ENCODE data around the gene ADAM11. TPM values are rescaled to one million over a fixed set of nuclear protein-coding genes. Genes with fewer than 3 reads are reported as not detected.

ADAM11 gene
- total RNA-seq, 1 experiment from 2014 or later = 0.46 TPM

- intact Hi-C loops (cut with micrococcal nuclease; ENCODE audit: unreplicated experiment) = no loop called here
- Histone ChIP-seq H3K9me3 (ENCODE audit: insufficient read depth, low read depth) (no peaks in the 10 kb centered on the region), H3K4me1 (replicated peaks; ENCODE audit: insufficient read depth) (no peaks in the 10 kb centered on the region), H3K4me2 (no peak overlapping the region), H3K79me2 (ENCODE audit: low read depth) (no peaks in the 10 kb centered on the region), H3K27me3 (ENCODE audit: insufficient read depth, low read depth) (no peaks in the 10 kb centered on the region), H3K27ac (no peak overlapping the region), H3K4me3 (no peak overlapping the region), H4K20me1 (ENCODE audit: insufficient read depth) (no peaks in the 10 kb centered on the region), H2AFZ (no peak overlapping the region), H3F3A (ENCODE audit: insufficient read depth, low read depth) (no peaks in the 10 kb centered on the region), H3K36me3 (ENCODE audit: low read depth) (no peaks in the 10 kb centered on the region), H3K9me2 (ENCODE audit: insufficient read depth) (no peaks in the 10 kb centered on the region)
- no TSS peak for BruUV-seq (replicated peaks)
- TF ChIP-seq EZH2 (IDR thresholded peaks at IDR 0.05; ENCODE audit: low read depth) = no peak
- TF ChIP-seq, protein P1, sequence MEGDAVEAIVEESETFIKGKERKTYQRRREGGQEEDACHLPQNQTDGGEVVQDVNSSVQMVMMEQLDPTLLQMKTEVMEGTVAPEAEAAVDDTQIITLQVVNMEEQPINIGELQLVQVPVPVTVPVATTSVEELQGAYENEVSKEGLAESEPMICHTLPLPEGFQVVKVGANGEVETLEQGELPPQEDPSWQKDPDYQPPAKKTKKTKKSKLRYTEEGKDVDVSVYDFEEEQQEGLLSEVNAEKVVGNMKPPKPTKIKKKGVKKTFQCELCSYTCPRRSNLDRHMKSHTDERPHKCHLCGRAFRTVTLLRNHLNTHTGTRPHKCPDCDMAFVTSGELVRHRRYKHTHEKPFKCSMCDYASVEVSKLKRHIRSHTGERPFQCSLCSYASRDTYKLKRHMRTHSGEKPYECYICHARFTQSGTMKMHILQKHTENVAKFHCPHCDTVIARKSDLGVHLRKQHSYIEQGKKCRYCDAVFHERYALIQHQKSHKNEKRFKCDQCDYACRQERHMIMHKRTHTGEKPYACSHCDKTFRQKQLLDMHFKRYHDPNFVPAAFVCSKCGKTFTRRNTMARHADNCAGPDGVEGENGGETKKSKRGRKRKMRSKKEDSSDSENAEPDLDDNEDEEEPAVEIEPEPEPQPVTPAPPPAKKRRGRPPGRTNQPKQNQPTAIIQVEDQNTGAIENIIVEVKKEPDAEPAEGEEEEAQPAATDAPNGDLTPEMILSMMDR (conservative IDR thresholded peaks at IDR 0.05) = no peak
- ChIA-PET POLR2A (ENCODE audit: unreplicated experiment) (no interaction called here), CTCF (no interaction called here)
- DNase-seq = no peak
Observed at GRCh38 chr17:44747566-44747965, 11.2 kb upstream of the ADAM11 start.

DNA sequence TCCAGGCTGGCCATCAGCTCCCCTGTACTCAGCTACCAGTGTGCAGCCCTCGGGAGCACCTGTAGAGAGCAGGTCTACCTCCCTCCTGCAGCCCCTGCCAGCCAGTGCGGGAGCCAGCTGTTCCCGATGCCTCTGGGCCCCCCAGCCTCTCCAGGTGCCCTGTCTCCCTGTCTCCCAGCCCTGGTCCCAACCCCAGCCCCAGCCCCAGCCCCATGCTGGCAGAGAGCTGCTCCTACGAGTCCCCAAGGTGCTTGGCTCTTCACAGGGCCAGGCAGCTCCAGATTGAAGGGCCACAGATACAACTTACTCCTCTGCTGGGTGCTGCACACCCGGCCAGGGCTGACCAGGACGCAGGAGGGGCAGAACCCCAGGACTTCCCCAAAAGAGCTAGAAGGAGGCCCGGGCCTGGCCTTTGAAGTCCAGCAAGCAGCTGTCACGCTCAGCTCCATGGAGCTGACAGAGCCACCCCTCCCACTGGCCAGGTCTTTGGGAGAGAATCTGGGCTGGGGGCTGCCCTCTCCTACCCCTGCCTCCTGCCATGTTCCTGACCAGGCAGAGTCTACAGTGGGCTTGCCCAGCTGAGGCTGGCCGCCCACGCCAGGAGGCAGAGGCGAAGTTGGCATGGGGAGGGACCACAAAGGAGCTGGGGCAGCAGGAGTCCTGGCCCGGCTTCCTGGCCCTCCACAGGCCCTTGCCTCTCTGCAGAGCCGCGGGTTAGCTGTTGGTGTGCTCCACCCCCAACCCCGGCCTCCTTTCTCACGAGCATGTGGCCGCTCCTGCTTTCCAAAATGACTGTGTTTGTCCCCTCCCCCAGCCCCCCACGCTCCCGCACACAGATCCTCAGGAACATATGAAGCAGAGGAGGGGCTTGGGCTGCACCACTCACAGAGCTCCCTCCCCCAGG, 9.5 kb upstream of the ADAM11 start:
- ChIA-PET CTCF (interaction anchor here (0.6 kb wide), 2 partner anchors 43 to 217 kb away, joined by 7 to 12 read pairs; no protein-coding TSS in a partner anchor), POLR2A (ENCODE audit: unreplicated experiment) (no interaction called here)
- Histone ChIP-seq H3K4me3 (no peak overlapping the region), H3K9me2 (ENCODE audit: insufficient read depth) (no peaks in the 10 kb centered on the region), H2AFZ (no peak overlapping the region), H3K4me1 (replicated peaks; ENCODE audit: insufficient read depth) (no peaks in the 10 kb centered on the region), H3F3A (ENCODE audit: insufficient read depth, low read depth) (no peaks in the 10 kb centered on the region), H4K20me1 (ENCODE audit: insufficient read depth) (no peaks in the 10 kb centered on the region), H3K27ac (no peak overlapping the region), H3K27me3 (ENCODE audit: insufficient read depth, low read depth) (no peaks in the 10 kb centered on the region), H3K36me3 (ENCODE audit: low read depth) (no peaks in the 10 kb centered on the region), H3K79me2 (ENCODE audit: low read depth) (no peaks in the 10 kb centered on the region), H3K4me2 (no peak overlapping the region), H3K9me3 (ENCODE audit: insufficient read depth, low read depth) (no peaks in the 10 kb centered on the region)
- intact Hi-C loops (cut with micrococcal nuclease; ENCODE audit: unreplicated experiment) = no loop called here
- no peak for DNase-seq
- no peak for TF ChIP-seq EZH2 (IDR thresholded peaks at IDR 0.05; ENCODE audit: low read depth)
- TF ChIP-seq, protein P1 (conservative IDR thresholded peaks at IDR 0.05) = no peak
- BruUV-seq (replicated peaks) = no TSS peak

DNA sequence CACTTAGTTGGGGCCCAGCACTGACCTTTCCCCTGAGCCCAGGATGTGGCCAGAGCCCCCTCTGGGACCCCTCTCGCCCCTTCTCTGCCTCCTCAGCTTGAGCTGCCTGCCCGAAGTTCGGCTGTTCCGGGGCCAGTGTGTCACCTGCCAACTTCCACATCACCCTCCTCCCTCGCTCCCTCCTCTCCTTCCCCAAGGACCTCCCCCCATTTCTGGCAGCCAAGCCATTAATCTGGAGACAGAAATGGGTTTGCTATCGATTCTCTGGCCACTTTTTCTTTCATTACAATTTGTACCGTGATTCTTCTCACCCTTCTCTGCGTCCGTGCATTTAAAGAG, 8.8 kb upstream of the ADAM11 start:
- Histone ChIP-seq H3K4me2 (no peak overlapping the region), H3K79me2 (ENCODE audit: low read depth) (no peaks in the 10 kb centered on the region), H3K9me3 (ENCODE audit: insufficient read depth, low read depth) (no peaks in the 10 kb centered on the region), H3K27ac (no peak overlapping the region), H3F3A (ENCODE audit: insufficient read depth, low read depth) (no peaks in the 10 kb centered on the region), H4K20me1 (ENCODE audit: insufficient read depth) (no peaks in the 10 kb centered on the region), H3K36me3 (ENCODE audit: low read depth) (no peaks in the 10 kb centered on the region), H3K27me3 (ENCODE audit: insufficient read depth, low read depth) (no peaks in the 10 kb centered on the region), H2AFZ (no peak overlapping the region), H3K4me1 (replicated peaks; ENCODE audit: insufficient read depth) (no peaks in the 10 kb centered on the region), H3K9me2 (ENCODE audit: insufficient read depth) (no peaks in the 10 kb centered on the region), H3K4me3 (no peak overlapping the region)
- TF ChIP-seq, protein P1 (conservative IDR thresholded peaks at IDR 0.05) = no peak
- TF ChIP-seq EZH2 (IDR thresholded peaks at IDR 0.05; ENCODE audit: low read depth) = no peak
- DNase-seq = no peak
- CTCF ChIA-PET = interaction anchor here (0.6 kb wide), 1 partner anchor 217 kb away, joined by 7 read pairs; no protein-coding TSS in a partner anchor
- POLR2A ChIA-PET (ENCODE audit: unreplicated experiment) = no interaction called here
- intact Hi-C loops (cut with micrococcal nuclease; ENCODE audit: unreplicated experiment) = no loop called here
- BruUV-seq (replicated peaks) = no TSS peak

Data from PC-9 (cell line).